Mammary epithelial cell (primary cell): Measurements from ENCODE around the gene GAS2L1.

ENCODE experiments used
- CTCF ChIP-seq, 2 donors: IDR thresholded peaks in 1 of 2; conservative IDR thresholded peaks in 1 of 2; 2 replicates each; pipeline ENCODE4 v1.5.1; 2011 to 2012; ENCODE audit warnings: inconsistent platforms in 2 of 2, low read length in 2 of 2, mild to moderate bottlenecking in 2 of 2, control low read depth in 1 of 2, low read depth in 1 of 2; ENCODE audit not compliant: insufficient read depth in 1 of 2; ENCODE audit errors: extremely low read depth in 1 of 2
- EZH2 ChIP-seq: IDR thresholded peaks from 2 replicates; pipeline ENCODE4 v1.6.1; 2012; ENCODE audit warnings: low read length, inconsistent platforms, borderline replicate concordance

GRCh38 chr22:29325785-29326315, 19.4 kb downstream of the GAS2L1 start:
- no peak for TF ChIP-seq CTCF (conservative IDR thresholded peaks at IDR 0.05 in 1 of 2, IDR thresholded peaks at IDR 0.05 in 1 of 2; ENCODE audit: extremely low read depth in 1 of 2, insufficient read depth in 1 of 2, low read depth in 1 of 2, low read length in 2 of 2)
- no peak for TF ChIP-seq EZH2
